GM19463 (cell line): ENCODE measurements around the gene GCAT.
"Not testable (repeated sequence)": the region's sequence is repeated elsewhere in the genome, so short reads cannot be mapped to it uniquely, and the experiment has no call there.

Source experiments
- ATAC-seq: cut with Tn5 transposase; IDR thresholded peaks from one replicate; pipeline ENCODE4 v1.9.1; 2021; ENCODE audit warnings: mild to moderate bottlenecking, moderate library complexity; ENCODE audit not compliant: unreplicated experiment

The GCAT gene

GRCh38 chr22:37782340-37783168, 25.2 kb upstream of the GCAT start:
- ATAC-seq = no peak

DNA sequence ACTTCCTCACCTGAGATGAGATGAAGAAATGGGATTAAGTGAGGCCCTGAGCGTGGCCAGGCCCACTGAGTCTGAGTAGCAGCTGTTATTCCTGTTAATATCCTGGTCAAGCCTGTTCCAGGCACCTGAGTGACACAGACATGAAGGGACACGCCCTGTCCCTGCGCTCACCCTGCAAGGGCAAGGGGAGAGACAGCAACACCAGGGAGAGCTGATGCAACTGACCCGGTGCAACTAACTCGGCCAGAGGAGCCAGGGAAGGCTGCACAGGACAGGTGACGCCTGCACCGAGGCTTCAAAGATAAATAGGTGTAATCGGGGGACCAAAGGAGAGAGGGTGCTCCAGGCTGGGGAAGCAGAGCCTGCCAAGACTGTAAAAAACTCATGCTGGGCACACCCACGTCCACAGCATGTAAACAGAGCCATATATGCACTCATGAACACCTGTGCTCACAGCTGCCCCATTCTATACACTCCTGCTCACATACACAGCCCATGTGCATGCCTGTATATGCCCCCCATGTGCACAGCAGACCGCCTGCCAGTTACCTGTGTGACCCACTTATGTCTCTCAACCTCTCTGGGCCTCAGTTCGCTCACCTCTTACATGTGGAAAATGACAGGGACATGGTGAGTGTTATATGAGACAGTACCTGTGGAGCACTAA, 22.8 kb upstream of the GCAT start:
- no peak for ATAC-seq

- ATAC-seq = no peak
Measured at GRCh38 chr22:37790234-37790633, 17.5 kb upstream of the GCAT start.

GRCh38 chr22:37792494-37792893, 15.2 kb upstream of the GCAT start:
- no peak for ATAC-seq

- ATAC-seq = no peak
Measured at GRCh38 chr22:37794376-37794775, 13.4 kb upstream of the GCAT start.

GRCh38 chr22:37796079-37796478, 11.7 kb upstream of the GCAT start:
- ATAC-seq = no peak

GRCh38 chr22:37797259-37797658, 10.5 kb upstream of the GCAT start:
- not testable (repeated sequence) for ATAC-seq

GRCh38 chr22:37797874-37798500, 9.7 kb upstream of the GCAT start:
- ATAC-seq = no peak

DNA sequence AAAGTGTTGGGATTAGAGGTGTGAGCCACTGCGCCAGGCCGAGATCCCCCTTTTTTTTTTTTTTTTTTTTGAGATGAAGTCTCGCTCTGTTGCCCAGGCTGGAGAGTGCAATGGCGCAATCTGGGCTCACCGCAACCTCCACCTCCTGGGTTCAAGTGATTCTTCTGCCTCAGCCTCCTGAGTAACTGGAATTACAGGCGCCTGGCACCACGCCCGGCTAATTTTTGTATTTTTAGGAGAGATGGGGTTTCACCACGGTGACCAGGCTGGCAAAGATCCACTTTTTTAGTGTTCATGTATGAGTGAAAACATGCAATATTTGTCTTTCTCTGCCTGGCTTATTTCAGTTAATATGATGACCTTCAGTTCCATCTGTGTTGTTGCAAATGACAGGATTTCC, 7.8 kb upstream of the GCAT start:
- not testable (repeated sequence) for ATAC-seq

DNA sequence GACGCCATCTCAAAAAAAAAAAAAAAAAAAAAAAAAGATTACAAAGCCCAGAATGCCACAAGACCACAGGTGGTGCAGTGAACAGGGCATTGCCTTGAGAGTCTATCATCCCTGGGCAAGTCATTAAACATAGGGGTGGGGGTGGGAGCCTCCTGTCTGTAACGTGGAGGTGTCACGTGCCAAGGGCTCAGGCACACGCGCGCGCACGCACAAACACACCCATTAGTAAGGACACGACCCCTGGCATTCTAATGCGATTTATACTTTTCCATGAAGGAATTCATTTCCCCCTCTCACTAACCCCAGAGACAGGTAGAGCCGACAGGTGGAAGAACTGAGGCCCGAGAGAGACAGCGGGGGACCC, 5.8 kb upstream of the GCAT start:
- ATAC-seq = no peak

DNA sequence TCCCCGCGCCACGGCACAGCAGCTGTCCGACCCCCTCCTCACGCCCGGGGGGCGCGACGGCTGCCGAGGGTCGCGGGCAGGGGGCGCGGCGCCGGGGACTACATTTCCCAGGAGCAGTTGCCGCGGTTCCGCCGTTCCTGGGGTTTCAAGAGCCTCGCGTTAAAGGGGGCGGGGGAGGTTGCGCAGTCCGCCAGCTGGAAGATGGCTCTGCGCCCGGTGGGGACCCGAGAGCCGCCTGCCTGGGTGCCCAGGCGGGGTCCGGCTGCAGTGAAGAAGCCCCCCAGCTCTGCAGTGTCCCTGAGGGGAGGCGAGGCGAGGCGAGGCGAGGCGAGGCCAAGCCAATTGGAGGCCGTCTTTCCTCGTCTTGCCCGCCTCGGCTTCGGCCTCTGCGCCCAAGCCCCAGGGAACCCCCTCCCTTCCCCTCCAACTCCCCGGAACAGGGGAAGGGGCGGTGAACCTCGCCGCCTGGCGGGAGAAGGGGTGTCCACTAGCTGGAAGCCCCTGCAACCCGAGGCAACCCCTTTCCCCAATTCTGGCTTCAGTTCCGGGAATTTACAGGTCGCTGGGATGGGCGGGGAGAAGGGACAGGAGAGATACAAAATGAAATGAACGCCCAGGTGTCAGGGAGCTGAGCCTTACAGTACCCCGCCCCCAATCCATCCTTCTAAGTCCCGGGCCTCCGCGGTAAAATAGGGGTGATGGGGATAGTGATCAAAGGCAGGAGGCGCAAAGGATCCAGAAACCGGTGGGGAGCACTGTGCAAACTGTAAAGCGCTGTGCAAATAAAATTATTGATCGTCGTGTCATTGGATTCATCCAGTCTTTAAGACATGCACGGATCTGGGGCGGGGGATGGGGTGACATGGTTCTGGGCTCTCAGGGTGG, 5.2 kb upstream of the GCAT start:
- ATAC-seq = no peak

GRCh38 chr22:37803195-37803638, 4.5 kb upstream of the GCAT start:
- no peak for ATAC-seq

GRCh38 chr22:37803639-37804351, 3.9 kb upstream of the GCAT start:
- ATAC-seq = no peak

GRCh38 chr22:37804352-37804880, 3.3 kb upstream of the GCAT start:
- no peak for ATAC-seq

DNA sequence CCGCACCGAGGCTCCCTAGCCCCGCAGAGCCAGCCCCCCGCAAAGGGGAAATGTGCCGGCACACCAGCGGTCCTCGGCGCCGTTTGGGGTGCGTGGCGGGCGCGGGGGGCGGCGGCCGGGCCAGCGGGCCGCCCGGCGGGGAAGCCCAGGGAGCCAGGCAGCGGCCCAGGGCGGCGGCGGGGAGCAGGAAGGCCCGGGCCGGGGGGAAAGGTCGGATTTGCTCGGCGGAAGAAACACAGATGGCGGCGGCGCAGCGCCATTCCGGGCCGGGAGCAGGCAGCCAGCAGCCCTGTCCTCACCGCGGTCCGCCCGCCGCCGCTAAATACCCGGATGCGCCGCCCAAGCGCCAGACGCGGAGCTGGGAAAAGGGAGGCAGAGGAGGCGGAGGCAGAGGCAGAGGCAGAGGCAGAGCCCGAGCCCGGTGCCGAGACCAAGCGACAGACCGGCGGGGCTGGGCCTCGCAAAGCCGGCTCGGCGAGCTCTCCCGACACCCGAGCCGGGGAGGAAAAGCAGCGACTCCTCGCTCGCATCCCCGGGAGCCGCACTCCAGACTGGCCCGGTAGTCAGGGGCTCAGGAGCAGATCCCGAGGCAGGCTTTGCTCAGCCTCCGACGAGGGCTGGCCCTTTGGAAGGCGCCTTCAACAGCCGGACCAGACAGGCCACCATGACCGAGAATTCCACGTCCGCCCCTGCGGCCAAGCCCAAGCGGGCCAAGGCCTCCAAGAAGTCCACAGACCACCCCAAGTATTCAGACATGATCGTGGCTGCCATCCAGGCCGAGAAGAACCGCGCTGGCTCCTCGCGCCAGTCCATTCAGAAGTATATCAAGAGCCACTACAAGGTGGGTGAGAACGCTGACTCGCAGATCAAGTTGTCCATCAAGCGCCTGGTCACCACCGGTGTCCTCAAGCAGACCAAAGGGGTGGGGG, 2.6 kb upstream of the GCAT start:
- ATAC-seq = no peak

GRCh38 chr22:37805810-37806277, 1.9 kb upstream of the GCAT start:
- ATAC-seq = no peak

DNA sequence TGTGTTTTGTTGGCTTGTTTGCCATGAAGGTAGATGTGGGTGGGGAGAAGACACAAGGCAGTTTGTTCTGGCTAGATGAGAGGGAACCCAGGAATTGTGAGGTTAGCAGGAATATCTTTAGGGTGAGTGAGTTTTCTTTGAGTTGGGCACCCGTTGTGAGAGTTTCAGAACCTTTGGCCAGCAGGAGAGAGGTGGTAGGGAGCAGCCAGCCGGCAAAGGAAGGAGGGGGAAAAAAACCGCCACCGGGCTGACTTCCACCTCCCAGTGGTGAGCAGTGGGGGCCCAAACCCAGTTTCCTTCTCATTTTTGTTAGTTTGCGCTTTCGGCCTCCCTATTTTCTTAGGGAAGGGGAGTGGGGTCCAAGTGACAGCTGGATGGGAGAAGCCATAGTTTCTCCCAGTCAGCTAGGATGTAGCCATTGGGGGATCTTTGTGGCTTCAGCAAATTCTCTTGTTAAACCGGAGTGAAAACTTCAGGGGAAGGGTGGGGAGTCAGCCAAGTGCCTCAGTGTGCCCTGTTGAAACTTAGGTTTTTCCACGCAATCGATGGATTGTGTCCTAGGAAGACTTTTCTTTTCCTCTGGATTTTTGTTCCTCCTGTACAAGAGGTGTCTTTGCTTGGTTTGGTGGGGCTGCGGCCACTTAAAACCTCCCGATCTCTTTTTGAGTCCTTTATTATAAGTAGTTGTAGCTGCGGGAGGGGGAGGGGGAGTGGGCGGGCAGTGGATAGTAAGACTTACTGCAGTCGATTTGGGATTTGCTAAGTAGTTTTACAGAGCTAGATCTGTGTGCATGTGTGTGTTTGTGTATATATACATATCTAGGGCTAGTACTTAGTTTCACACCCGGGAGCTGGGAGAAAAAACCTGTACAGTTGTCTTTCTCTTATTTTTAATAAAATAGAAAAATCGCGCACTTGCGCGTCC, 1.1 kb upstream of the GCAT start:
- ATAC-seq = no peak

DNA sequence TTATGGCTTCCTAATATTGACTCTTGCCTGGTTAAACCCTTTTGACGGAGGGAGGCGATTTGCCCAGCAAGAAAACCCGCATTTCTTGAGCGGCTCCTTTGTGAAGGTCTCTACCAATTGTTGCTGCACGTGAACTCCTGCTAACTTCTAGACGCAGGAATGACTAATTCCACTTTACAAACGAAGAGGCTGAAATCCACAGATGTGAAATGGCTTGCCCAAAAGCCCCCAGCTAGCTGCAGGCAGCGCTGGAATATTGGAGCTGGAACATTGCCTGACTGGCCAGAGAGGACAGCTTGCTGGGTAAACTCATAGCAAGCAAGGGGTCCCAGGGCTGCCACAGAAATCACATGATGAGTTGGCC, 542 bp downstream of the GCAT start:
- ATAC-seq = no peak
